OCI-LY3 (cell line): ENCODE data around the gene SERPINH1.
"Not testable (repeated sequence)": the region's sequence is repeated elsewhere in the genome, so short reads cannot be mapped to it uniquely, and the experiment has no call there.

Experiments
- H2AFZ ChIP-seq: fragments of 200-600, 300-600 bp; shearing (Covaris generic); 2 replicates; pipeline ENCODE4 v1.6.0; 2014; ENCODE audit warnings: antibody characterized with exemption, low read depth, low read length
- H3K27ac ChIP-seq: fragments of 200-600, 300-600 bp; sonication (generic); 2 replicates; pipeline ENCODE4 v1.5.1; 2014; ENCODE audit warnings: mild to moderate bottlenecking, low read length, moderate library complexity, mixed read lengths
- H3K27me3 ChIP-seq: fragments of 200-600, 300-600 bp; sonication (generic); 2 replicates; pipeline ENCODE4 v1.6.1; 2014; ENCODE audit warnings: low read depth, low read length, mixed read lengths
- H3K36me3 ChIP-seq: fragments of 200-600, 300-600 bp; sonication (generic); replicated peaks from 2 replicates; pipeline ENCODE3; 2014; ENCODE audit warnings: low read depth, low read length, mixed read lengths
- H3K4me1 ChIP-seq: fragments of 300-600, 200-600 bp; sonication (generic); 2 replicates; pipeline ENCODE4 v1.6.1; 2014; ENCODE audit warnings: low read length, mixed read lengths
- H3K4me2 ChIP-seq: fragments of 200-600, 300-600 bp; sonication (generic); 2 replicates; pipeline ENCODE4 v1.6.1; 2014; ENCODE audit warnings: low read length, mixed read lengths
- H3K4me3 ChIP-seq: fragments of 300-600, 200-600 bp; sonication (generic); 2 replicates; pipeline ENCODE4 v1.5.1; 2014; ENCODE audit warnings: antibody characterized with exemption, mild to moderate bottlenecking, low read length, moderate library complexity
- H3K79me2 ChIP-seq: fragments of 300-600, 200-600 bp; shearing (Covaris generic); 2 replicates; pipeline ENCODE4 v1.6.1; 2014; ENCODE audit warnings: mild to moderate bottlenecking, low read length, mixed read lengths
- H3K9ac ChIP-seq: fragments of 300-600, 200-600 bp; shearing (Covaris generic); 2 replicates; pipeline ENCODE4 v1.6.0; 2014; ENCODE audit warnings: mild to moderate bottlenecking, low read length, moderate library complexity
- H3K9me3 ChIP-seq: fragments of 200-600, 300-600 bp; shearing (Covaris generic); 2 replicates; pipeline ENCODE4 v1.6.1; 2014; ENCODE audit warnings: low read length, mixed read lengths; ENCODE audit not compliant: insufficient read depth
- H4K20me1 ChIP-seq: fragments of 200-600, 300-600 bp; sonication (generic); 2 replicates; pipeline ENCODE4 v1.6.1; 2016; ENCODE audit warnings: low read length, mixed read lengths; ENCODE audit not compliant: insufficient read depth
- EZH2phosphoT487 ChIP-seq: fragments of 200-600 bp; shearing (Covaris generic); IDR thresholded peaks from 2 replicates; pipeline ENCODE4 v1.6.1; 2018; ENCODE audit warnings: antibody characterized with exemption, mixed run types, low read depth
- TF ChIP-seq, protein P1 (sequence below): fragments of 200-600, 300-600 bp; sonication (generic); IDR thresholded peaks from 2 replicates; pipeline ENCODE4 v1.5.1; 2014; ENCODE audit warnings: antibody characterized with exemption, low read length, low read depth

The SERPINH1 gene

DNA sequence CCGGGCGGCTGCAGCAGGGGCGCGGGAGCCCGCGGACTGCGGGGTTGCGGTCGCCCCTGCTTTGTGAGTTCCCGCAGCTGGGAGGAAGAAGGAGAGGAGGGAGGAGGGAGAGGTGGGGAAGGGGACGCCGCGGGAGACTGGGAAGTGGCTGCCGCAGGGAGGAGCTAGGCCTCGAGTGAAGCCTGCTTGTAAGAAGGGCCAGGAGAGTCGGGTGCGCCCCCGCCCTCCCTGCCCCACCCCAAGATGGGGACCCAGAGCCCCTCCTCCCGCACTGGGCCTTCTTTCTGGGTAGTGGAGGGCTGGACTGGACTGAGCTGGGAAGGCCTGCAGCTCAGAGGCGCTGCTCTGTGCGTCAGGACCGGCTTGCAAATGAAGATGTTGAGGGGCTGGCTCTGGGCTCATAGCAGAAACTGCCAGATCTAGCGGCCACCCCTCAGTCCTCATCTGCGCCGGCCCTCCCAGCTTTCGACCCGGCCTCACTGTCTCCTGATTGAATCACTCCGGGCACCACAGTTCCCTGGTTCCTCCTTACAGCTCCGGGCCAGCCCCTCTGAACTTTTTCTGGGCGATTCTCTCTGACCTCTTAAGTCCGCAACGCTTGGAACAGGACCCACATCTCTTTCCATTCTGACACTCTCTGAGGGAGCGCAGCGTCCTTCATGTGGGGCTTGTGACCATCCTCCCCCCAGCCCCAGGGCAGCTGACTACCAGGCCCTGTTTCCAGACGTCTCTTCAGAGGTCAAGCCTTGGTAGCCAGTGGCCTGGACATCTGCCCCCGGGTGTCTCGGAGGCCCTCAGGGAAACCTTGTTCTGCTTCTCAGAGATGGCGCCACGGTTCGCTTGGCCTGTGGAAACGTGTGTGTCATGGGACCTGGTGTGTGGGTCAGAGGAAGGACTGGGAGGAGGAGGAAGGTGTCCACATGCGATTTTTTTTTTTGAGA lies 21.9 kb downstream of the SERPINH1 start:
- Histone ChIP-seq H3K36me3 (no peaks in the 10 kb centered on the region), H3K4me1 (peaks cover 7% of the 10 kb centered on the region), H3K4me3 (peak overlapping the region; percentile 84), H3K79me2 (no peaks in the 10 kb centered on the region), H3K27me3 (no peaks in the 10 kb centered on the region), H3K4me2 (peak overlapping the region; percentile 82), H4K20me1 (no peaks in the 10 kb centered on the region), H3K9me3 (no peaks in the 10 kb centered on the region), H2AFZ (peak overlapping the region; percentile 94), H3K9ac (peak overlapping the region; percentile 82), H3K27ac (no peak overlapping the region)
- TF ChIP-seq, protein P1, sequence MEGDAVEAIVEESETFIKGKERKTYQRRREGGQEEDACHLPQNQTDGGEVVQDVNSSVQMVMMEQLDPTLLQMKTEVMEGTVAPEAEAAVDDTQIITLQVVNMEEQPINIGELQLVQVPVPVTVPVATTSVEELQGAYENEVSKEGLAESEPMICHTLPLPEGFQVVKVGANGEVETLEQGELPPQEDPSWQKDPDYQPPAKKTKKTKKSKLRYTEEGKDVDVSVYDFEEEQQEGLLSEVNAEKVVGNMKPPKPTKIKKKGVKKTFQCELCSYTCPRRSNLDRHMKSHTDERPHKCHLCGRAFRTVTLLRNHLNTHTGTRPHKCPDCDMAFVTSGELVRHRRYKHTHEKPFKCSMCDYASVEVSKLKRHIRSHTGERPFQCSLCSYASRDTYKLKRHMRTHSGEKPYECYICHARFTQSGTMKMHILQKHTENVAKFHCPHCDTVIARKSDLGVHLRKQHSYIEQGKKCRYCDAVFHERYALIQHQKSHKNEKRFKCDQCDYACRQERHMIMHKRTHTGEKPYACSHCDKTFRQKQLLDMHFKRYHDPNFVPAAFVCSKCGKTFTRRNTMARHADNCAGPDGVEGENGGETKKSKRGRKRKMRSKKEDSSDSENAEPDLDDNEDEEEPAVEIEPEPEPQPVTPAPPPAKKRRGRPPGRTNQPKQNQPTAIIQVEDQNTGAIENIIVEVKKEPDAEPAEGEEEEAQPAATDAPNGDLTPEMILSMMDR: no peak
- no peak for TF ChIP-seq EZH2phosphoT487

DNA sequence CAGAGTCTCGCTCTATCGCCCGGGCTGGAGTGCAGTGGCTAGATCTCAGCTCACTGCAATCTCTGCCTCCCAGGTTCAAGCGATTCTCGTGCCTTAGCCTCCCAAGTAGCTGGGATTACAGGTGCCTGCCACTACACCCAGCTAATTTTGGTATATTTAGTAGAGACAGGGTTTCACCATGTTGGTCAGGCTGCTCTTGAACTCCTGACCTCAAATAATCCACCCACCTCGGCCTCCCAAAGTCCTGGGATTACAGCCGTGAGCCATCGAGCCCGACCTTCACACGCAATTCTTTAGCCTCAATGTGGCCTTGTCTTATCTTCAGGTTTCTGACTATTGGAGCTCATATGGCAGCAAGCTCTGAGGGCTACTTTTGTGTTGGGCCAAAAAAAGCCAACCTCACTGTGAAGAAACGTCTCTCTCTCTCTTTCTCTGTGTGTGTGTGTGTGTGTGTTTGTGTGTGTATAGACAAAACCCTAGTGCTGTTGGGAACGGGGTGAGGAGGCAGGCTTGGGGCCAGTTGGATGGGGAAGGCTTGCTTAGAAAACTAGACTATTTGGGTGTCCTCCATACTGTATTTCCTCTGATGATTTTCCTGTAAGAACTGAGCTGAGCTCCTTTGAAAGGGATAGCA lies 22.7 kb downstream of the SERPINH1 start:
- not testable (repeated sequence) for H3K4me1 ChIP-seq, H3K79me2 ChIP-seq, H3K36me3 ChIP-seq, H3K9me3 ChIP-seq, H3K9ac ChIP-seq, H3K4me2 ChIP-seq, H3K4me3 ChIP-seq, H3K27ac ChIP-seq, H2AFZ ChIP-seq, H4K20me1 ChIP-seq, H3K27me3 ChIP-seq

DNA sequence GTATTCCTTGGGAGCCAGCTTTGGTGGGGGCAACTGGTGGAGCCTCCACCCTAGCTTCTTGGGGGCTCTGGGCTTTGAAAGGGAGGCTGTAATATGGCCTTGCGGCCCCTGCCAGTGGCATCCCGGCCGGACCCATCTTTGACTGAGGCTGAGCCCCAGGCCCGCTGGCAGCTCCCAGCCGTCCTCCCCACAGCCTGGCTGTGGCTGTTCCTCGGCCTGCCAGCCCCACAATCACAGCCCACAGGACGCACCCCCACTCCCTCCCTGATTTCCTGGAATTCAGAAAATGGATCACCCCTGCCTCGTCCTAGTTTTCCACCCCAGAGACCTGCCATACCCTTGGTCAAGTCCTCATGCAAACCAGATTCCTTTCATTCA lies 23.2 kb downstream of the SERPINH1 start:
- Histone ChIP-seq H3K27ac (no peak overlapping the region), H3K4me1 (peaks cover 7% of the 10 kb centered on the region), H3K4me3 (no peak overlapping the region), H3K36me3 (no peaks in the 10 kb centered on the region), H3K9me3 (no peaks in the 10 kb centered on the region), H3K9ac (no peak overlapping the region), H3K4me2 (no peak overlapping the region), H3K79me2 (no peaks in the 10 kb centered on the region), H2AFZ (no peak overlapping the region), H3K27me3 (no peaks in the 10 kb centered on the region), H4K20me1 (no peaks in the 10 kb centered on the region)
- no peak for TF ChIP-seq EZH2phosphoT487
- TF ChIP-seq, protein P1: no peak

DNA sequence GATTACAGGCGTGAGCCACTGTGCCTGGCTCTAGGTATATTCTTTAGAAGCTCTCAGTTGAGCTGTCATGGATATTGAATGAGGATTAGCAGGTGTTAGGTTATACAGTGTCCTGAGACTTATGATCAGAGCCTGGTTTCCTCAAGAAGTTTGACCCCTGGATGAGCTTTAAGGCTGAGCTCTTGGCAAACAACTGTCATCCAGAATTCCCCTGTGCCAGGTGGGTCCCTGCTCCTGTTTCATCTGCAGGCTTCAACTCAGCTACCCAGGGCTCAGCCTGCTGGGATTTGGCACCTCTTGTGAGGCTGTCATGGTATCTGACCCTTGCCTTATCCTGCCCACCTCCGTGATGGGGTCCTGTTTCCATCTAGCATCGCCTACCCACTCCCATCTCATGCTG lies 24.3 kb downstream of the SERPINH1 start:
- no peaks in the 10 kb centered on the region for H3K36me3 ChIP-seq
- no peaks in the 10 kb centered on the region for H3K9me3 ChIP-seq
- H3K79me2 ChIP-seq: no peaks in the 10 kb centered on the region

More for the DNA sequence above, 24.3 kb downstream of the SERPINH1 start:
- Histone ChIP-seq H4K20me1 (no peaks in the 10 kb centered on the region), H3K27me3 (no peaks in the 10 kb centered on the region), H3K4me3 (no peak overlapping the region), H3K4me2 (no peak overlapping the region), H2AFZ (no peak overlapping the region), H3K27ac (no peak overlapping the region), H3K4me1 (peaks cover 7% of the 10 kb centered on the region), H3K9ac (no peak overlapping the region)
- no peak for TF ChIP-seq EZH2phosphoT487
- TF ChIP-seq, protein P1: no peak
